Stimulated activated CD4-positive, alpha-beta T cell treated with anti-CD3 and anti-CD28 coated beads, Interleukin-4, amount 100 ng/mL, for 48 hours (primary cell): ENCODE data around the gene HCLS1.
"Not testable (repeated sequence)": the region's sequence is repeated elsewhere in the genome, so short reads cannot be mapped to it uniquely, and the experiment has no call there.

Experiments used
- DNase-seq, 2 donors: peaks; one replicate each; pipeline ENCODE4 v3.0.0-alpha.2; 2020; ENCODE audit warnings: low read depth in 2 of 2

HCLS1 gene

GRCh38 chr3:121598564-121598963 is 62.1 kb downstream of the HCLS1 start:
- no peak for DNase-seq

DNA sequence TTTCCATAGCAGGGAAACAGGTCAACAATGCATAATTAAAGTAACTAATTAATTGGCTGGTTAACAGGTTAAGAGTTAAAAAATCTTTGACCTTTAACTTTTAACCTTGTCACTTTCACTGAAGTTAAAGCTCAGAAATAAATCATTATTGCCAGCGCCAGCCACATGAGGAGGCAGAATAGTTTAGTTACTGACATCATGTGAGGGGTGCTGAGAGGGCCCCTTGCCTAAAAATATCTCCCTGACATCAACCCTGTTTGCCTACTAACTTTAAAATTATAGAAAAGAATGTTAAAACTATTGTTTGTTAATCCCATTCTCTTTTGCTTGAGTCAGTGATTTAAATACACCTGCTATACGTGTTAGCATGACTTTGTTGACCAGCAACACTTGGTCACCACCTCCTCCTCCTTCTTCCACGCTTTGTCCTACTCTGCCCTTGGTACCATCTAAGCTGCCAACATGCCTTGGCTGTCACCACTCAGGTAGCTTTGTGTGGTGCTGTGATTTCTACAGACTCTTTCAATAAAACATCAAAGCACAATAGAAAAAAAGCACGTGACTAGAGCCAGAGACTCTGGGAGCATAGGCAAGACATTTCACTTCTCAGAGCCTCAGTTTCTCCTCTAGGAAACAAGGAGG is 64.8 kb downstream of the HCLS1 start:
- DNase-seq = no peak

- no peak for DNase-seq
These were observed 65.9 kb downstream of the HCLS1 start for GRCh38 chr3:121594850-121595249.

- not testable (repeated sequence) for DNase-seq
These were observed 66.9 kb downstream of the HCLS1 start for GRCh38 chr3:121593806-121594205.

DNA sequence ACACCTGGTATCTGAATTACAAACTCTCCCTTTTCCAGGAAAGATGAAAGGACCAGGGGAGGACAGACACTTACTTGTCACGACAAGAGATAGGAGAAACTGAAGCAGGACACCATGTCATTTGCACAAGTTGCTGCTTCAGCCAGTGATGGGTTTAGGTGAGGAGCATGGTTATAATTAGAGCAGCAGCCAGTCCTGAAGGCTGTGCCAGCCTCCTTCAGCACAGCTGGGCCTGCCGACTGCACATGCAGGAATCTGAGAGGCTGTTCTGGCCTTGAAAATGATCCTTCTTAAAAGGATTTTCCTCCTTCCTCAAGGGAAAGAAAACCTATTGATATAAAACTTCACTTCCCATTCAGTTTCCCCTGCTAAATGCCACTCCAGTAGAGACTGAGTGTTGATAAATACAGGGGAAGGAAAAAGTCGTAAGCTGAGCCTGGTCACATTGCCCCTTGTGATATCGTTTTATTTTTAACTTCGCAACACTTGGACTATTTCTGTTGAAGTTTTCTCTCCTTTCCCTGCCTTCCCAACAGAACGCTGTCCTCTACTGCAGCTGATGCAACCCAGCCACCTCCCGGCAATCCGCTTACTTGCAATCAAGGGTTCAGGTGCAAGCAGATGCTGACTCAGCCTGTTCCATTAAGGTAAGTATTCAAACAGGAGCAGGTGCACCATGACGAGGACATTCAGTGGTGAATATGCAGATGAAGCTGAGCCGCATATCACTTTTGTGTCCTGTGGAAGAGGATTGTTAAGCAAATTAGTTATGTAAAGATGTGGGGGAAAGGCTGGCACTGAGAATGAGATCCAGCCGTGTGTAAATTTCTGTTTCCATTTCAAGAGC is 67.6 kb downstream of the HCLS1 start, which contains the start of gene FBXO40:
Gene FBXO40 (plus strand): TSS at position 524 of the 847 bp plus-strand sequence. CDS start 27,197 bp downstream, outside the sequence.
- DNase-seq = no peak

DNA sequence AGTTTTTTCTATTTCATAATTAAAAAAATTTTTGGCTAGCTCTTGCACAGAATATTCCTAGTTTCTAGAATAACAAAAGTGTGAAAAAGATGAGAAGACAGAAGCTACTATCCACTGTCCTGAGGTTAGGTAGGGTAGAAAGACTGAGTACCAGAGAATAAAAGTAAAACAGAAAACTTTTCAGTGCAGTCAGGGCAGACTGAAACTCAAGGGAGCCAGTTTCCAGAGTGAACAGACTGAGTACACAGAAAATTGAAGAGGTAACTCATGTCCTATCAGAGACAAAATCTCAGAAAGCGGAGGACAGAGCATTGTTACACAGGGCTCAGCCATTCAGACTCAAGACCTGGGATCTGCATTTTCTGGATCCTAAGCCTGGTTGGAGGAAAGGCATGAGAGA is 76.3 kb downstream of the HCLS1 start:
- no peak for DNase-seq

DNA sequence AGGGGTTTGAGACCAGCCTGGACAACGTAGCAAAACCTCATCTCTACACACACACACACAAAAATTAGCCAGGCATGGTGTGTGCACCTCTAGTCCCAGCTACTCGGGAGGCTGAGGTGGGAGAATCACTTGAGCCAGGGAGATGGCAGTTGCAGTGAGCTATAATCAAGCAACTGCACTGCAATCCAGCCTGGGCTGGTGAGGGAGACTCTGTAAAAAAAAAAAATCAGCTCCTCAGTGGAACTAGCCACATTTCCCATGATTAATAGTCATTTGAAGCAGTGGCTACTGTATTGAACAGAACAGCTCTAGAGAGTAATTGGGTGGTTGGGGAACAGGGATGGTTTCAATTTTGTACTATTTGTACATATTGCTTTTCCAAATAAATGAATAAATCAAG is 79.0 kb downstream of the HCLS1 start:
- no peak for DNase-seq
